ENCODE data around the gene ZNF324. TPM values are rescaled to one million over a fixed set of nuclear protein-coding genes. Genes with fewer than 3 reads are reported as not detected.

Gene ZNF324
- total and polyA plus RNA-seq, 9 of the 15 experiments (the other 6 are each of a cell fraction or from before 2014, with no cell fraction given) = 0.92 to 16.4 (median 5.3) TPM

DNA sequence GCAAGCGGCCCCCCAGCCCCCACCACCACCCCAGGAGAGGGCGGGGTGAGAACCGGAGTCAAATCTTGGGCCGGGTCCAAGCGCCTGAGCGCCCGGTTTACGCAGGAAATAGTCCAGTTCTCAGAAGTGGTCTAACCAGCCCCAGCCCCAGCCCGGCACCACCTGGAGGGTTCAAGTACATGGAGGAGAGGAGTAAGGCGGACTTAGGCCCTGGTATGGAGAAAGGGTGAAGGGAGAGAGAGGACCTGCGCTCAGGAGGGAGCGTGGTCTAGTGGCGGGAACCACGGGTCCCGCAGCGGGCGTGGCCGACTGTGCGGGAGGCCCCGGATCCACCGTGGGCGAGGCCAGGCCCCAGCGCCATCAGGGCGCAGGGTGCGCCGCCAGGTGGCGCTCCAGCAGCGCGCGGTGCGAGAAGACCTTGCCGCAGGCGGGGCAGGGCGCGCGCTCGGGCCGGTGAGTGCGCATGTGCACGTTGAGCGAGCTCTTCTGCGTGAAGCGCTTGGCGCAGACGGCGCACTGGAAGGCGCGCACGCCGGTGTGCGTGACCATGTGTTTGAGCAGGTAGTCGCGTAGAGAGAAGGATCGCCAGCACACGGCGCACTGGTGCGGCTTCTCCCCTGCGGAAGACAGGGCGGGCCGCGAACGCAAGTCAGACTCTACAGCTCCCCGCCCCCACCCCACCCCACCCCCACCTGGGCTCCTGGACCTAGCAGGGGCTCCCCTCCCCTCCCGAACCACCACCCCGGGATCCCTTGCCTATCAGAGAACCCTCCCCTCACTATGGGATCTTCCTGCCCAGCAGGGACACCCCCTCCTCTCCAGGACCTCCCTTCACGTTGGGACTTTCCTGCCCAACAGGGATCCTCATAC is 47.0 kb downstream of the ZNF324 start (continued):
- TF ChIP-seq CREM (IDR thresholded peaks at IDR 0.05; ENCODE audit: low read depth) (peak; percentile 63; the same call in 1 of the 2 replicates), SMC3 (conservative IDR thresholded peaks at IDR 0.05; ENCODE audit: insufficient read depth, low read depth, low read length) (peak; percentile 80), SETDB1 (IDR thresholded peaks at IDR 0.05; ENCODE audit: low read length) (peak; percentile 63), KLF13 (tag; IDR thresholded peaks at IDR 0.05; ENCODE audit: borderline replicate concordance, low read depth) (peak; percentile 48; the same call in 1 of the 2 replicates), CXXC5 (CRISPR knock-in tag; IDR thresholded peaks at IDR 0.05) (peak; percentile 92), E2F3 (CRISPR knock-in tag; IDR thresholded peaks at IDR 0.05) (0 out of 2 replicates have a peak, but pooled peaks have one; percentile 66), GATAD2A (IDR thresholded peaks at IDR 0.05) (peak; percentile 63; the same call in 1 of the 2 replicates)
- TF ChIP-seq, protein P1, sequence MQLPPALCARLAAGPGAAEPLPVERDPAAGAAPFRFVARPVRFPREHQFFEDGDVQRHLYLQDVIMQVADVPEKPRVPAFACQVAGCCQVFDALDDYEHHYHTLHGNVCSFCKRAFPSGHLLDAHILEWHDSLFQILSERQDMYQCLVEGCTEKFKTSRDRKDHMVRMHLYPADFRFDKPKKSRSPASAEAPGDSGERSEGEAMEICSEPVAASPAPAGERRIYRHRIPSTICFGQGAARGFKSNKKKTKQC (CRISPR knock-in tag; IDR thresholded peaks at IDR 0.05) = peak; percentile 73
- TF ChIP-seq, protein P2, sequence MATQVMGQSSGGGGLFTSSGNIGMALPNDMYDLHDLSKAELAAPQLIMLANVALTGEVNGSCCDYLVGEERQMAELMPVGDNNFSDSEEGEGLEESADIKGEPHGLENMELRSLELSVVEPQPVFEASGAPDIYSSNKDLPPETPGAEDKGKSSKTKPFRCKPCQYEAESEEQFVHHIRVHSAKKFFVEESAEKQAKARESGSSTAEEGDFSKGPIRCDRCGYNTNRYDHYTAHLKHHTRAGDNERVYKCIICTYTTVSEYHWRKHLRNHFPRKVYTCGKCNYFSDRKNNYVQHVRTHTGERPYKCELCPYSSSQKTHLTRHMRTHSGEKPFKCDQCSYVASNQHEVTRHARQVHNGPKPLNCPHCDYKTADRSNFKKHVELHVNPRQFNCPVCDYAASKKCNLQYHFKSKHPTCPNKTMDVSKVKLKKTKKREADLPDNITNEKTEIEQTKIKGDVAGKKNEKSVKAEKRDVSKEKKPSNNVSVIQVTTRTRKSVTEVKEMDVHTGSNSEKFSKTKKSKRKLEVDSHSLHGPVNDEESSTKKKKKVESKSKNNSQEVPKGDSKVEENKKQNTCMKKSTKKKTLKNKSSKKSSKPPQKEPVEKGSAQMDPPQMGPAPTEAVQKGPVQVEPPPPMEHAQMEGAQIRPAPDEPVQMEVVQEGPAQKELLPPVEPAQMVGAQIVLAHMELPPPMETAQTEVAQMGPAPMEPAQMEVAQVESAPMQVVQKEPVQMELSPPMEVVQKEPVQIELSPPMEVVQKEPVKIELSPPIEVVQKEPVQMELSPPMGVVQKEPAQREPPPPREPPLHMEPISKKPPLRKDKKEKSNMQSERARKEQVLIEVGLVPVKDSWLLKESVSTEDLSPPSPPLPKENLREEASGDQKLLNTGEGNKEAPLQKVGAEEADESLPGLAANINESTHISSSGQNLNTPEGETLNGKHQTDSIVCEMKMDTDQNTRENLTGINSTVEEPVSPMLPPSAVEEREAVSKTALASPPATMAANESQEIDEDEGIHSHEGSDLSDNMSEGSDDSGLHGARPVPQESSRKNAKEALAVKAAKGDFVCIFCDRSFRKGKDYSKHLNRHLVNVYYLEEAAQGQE (IDR thresholded peaks at IDR 0.05; ENCODE audit: borderline replicate concordance) = peak; percentile 71
- TF ChIP-seq, protein P2 (CRISPR knock-in tag; IDR thresholded peaks at IDR 0.05; ENCODE audit: low read depth) = peak; percentile 51; the same call in 1 of the 2 replicates
- TF ChIP-seq, protein P3, sequence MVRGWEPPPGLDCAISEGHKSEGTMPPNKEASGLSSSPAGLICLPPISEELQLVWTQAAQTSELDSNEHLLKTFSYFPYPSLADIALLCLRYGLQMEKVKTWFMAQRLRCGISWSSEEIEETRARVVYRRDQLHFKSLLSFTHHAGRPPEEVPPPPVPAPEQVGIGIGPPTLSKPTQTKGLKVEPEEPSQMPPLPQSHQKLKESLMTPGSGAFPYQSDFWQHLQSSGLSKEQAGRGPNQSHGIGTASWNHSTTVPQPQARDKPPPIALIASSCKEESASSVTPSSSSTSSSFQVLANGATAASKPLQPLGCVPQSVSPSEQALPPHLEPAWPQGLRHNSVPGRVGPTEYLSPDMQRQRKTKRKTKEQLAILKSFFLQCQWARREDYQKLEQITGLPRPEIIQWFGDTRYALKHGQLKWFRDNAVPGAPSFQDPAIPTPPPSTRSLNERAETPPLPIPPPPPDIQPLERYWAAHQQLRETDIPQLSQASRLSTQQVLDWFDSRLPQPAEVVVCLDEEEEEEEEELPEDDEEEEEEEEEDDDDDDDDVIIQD (CRISPR knock-in tag; IDR thresholded peaks at IDR 0.05) = no peak
- TF ChIP-seq, protein P4, sequence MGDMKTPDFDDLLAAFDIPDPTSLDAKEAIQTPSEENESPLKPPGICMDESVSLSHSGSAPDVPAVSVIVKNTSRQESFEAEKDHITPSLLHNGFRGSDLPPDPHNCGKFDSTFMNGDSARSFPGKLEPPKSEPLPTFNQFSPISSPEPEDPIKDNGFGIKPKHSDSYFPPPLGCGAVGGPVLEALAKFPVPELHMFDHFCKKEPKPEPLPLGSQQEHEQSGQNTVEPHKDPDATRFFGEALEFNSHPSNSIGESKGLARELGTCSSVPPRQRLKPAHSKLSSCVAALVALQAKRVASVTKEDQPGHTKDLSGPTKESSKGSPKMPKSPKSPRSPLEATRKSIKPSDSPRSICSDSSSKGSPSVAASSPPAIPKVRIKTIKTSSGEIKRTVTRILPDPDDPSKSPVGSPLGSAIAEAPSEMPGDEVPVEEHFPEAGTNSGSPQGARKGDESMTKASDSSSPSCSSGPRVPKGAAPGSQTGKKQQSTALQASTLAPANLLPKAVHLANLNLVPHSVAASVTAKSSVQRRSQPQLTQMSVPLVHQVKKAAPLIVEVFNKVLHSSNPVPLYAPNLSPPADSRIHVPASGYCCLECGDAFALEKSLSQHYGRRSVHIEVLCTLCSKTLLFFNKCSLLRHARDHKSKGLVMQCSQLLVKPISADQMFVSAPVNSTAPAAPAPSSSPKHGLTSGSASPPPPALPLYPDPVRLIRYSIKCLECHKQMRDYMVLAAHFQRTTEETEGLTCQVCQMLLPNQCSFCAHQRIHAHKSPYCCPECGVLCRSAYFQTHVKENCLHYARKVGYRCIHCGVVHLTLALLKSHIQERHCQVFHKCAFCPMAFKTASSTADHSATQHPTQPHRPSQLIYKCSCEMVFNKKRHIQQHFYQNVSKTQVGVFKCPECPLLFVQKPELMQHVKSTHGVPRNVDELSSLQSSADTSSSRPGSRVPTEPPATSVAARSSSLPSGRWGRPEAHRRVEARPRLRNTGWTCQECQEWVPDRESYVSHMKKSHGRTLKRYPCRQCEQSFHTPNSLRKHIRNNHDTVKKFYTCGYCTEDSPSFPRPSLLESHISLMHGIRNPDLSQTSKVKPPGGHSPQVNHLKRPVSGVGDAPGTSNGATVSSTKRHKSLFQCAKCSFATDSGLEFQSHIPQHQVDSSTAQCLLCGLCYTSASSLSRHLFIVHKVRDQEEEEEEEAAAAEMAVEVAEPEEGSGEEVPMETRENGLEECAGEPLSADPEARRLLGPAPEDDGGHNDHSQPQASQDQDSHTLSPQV (IDR thresholded peaks at IDR 0.05) = peak; percentile 84

Data from K562 (cell line).